Left kidney (tissue), 2 donors: ENCODE measurements around the gene ADPGK. TPM values are rescaled to one million over a fixed set of nuclear protein-coding genes. Genes with fewer than 3 reads are reported as not detected.
"Not testable (repeated sequence)": the region's sequence is repeated elsewhere in the genome, so short reads cannot be mapped to it uniquely, and the experiment has no call there.

ENCODE experiments used
- DNase-seq: peaks from one replicate; pipeline ENCODE4 v3.0.0-alpha.2; 2013
- polyA plus RNA-seq: library from polyadenylated mRNA; unstranded; fragments of 120-200 nt; gene quantifications from one replicate; pipeline ENCODE4 v1.2.1, GENCODE V29; 2013; ENCODE audit not compliant: insufficient read length

The ADPGK gene
- polyA plus RNA-seq, 1 donor = 71.7 TPM

DNA sequence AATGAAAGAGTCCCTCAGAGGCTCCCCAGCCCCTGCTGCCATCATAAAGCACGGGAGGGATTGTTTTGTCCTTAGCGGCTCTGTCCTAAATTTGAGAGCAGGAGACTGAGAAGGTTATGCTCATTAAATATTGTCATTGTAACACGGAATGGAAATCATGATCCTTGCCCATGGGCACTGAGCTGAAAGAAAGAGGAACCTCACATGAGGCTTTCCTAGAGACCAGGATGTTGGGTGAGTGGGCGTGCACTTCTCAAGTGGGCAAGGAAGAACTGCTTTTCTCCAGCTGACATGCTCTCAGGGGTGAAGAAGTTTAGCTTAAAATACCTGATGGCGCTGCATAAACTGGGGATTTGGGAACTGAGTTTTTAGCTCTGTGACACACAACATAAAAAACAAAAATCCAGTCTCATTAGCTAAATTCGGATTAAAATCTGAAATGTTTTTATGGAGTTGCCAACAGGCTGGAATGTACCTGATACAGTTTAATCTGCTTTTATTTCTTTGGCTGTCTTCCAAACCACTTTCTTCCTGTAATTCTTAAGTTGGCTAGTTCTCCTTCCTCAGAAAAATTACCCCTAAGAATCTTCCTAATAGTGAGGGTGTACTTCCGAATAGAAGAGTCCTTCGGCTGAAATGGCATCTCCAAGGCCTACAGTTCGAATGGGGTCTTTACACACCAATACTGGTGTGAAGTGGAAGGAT is 31.7 kb downstream of the ADPGK start:
- no peak for DNase-seq

DNA sequence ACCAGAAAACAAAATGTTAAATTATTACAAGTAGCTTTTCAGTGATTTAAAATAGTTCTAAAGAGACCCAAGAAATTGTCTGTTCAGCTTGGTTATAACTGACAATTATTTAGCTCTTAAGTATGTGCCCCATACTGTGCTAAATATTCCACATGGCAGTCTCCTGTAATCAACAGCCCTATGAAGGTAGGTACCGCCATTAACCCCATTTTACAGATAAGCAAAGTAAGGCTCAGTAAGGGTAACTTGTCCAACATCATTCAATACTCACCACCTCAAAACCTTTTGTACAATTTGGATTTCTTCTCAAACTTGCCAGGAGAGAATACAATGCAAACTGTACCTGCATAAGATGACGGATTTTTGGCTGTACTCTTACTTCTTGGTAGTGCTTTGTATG is 33.9 kb downstream of the ADPGK start:
- no peak for DNase-seq

DNA sequence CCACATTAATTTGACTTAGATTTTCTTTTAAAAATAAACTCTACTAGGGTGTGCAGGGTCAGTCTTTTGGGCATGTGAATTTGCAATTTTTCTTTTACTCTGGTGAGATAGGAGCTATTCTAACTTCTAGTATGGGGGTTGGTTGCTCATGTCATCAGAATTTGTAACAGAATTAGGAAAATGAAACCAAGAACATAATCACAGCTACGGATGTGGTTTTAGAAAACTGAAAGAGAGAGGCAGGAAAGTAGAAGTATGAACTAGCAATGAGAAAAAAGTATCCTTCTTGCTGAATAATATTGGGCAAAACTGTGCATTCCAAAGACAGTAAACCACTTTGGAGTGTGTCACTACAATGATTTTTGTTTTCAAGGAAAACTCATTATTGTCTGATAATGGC is 43.3 kb downstream of the ADPGK start:
- DNase-seq = no peak

DNA sequence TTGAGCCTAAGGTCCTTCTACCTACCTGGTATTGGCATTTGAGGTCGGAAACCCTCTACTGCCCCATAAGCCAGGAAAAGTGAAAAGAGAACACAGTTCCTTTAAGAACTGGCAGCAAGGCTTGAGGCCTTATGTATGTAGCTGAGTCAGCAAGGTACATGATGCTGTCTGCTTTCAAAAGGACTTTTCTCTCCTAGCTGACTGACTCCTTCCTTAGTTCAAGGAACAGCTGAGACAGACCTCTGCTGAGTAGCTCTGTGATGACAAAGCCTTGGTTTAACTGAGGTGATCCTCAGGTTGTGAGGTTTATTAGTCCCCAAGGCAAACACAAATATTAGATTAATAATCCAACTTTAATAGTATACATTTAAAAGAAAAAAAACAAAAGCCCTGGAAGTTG is 45.8 kb downstream of the ADPGK start:
- DNase-seq = no peak

DNA sequence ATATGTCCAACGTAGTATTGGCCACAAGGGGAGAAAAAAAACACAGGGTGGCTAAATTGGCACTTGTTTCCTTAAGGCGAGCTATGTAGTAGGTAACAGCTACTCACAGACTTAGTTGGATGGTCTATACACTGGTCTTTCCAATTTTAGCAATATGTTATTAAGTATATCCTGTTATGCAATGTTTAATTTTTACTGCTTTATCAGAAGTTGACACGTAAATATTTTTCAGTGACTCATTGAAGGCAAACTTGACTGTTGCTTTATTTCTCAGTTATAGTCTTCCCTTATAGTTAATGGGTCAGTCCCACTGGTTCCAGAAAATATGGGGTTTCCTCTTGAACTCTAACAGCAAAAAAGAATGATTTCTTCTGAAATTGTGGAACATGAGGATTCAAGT is 46.5 kb downstream of the ADPGK start:
- no peak for DNase-seq

DNA sequence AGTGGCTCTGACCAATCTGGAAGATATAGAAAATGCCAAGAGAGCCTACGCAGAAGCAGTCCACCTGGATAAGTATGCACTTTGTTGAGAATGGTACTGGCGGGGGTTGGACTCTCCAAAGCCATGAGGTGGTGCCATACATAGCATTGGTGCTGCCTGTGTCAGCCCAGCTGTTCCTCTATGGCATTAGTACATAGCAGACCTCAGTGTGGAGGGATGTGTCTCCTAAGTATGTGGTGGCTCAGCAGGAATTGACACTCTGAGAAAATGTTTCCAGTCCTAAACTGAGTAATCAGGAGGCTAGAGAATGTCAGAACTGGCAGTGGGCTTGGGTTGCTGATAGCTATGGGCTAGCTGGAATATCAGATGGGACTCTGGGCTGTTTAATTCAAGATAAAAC is 48.4 kb downstream of the ADPGK start:
- DNase-seq = no peak

DNA sequence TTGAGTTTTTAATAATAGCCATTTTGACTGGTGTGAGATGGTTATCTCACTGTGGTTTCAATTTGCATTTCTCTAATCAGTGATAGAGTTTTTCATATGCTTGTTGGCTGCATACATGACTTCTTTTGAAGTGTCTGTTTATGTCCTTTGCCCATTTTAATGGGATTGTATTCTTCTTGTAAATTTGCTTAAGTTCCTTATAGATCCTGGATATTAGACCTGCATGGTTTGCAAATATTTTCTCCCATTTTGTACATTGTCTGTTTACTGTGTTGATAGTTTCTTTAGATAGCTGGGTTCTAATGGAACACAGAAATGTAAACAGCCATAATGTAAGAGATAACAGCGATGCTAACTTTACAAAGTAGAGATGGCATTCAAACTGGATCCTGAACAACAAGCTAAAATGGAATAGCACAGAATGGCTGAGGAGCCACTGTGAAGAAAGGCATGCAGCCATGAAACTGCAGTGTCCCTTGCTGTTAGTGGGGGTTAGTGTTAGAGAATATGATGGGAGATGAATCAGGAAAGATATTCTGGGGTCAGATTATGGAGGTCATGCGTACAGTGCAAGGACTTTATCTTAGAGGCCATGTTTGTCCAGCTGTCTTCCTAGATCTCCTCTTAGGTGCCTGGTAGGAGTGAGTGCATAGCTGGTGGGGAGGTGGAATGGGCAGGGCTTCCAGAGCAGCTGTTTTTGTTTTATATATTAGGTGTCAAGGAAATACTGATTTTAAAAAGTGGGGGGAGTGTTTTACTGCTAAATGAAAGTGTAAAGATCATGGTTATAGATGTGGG is 49.4 kb downstream of the ADPGK start:
- DNase-seq = no peak

DNA sequence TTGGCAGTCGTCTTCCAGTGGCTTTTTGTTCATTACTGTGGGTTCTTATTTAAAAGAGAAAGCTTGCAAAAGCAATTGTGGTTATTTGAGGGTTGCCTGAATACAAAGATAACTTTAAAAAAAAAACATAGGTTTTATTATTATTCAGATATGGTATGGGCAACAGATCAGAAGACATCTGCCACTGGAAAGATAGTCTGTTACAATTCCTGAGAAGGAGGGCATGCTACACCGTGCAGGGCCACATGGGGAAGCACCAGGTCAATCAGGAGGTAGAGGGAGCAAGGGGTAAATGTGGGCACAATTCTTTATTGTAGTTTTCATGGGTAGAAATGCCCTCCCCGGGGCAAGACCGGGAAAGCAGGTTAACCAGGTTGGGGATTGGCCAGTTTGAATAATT is 51.0 kb downstream of the ADPGK start:
- no peak for DNase-seq

DNA sequence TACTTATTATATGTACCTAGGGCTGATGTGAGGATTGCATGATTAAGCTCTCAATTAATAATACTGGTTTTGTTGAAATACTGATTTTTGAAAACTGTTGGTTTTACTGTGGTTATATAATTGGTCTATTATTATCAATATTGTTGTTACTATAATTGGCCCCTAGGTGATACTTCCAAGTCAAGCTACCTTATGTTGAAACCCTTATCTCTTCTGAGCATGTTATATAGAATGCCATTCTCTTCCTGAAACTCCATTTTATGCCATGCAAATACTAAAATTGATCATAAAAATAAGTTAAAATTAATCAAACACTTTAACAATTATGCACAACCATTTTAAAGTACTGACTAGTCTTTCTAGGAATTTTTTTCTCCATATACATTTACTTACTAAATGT is 51.5 kb downstream of the ADPGK start:
- DNase-seq = no peak

DNA sequence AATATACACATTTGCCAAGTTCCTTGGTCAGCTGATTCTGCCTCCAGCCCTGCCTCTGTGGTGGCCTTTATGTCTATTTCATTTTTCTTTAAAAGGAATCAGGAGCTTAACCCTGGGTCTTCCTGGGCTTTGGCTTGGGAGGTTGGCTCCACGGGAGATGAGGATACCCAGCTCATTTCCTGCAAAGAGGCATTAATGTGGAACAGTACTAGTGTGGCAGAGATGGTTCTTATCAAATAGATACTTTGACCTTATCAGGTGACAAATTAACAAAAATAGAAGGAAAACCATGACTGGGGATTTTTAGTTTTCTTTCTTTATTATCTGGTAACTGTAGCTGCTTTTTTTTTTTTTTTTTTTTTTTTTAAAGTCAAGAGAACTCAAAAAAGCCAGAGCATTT is 54.7 kb downstream of the ADPGK start:
- DNase-seq = no peak

DNA sequence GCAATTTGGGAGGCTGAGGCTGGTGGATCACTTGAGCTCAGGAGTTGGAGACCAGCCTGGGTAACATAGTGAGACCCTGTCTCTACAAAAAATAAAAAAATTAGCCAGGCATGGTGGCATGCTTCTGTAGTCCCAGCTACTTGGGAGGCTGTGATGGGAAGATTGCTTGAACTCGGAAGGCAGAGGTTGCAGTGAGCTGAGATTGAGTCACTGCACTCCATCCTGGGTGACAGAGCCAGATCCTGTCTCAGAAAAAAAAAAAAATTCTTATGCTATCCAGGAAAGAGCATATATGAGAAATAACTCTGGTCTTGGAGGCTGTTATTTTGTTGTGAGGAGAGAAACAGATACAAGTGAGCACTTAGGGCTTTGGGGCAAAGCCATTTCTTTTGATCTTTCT is 55.3 kb downstream of the ADPGK start:
- not testable (repeated sequence) for DNase-seq

DNA sequence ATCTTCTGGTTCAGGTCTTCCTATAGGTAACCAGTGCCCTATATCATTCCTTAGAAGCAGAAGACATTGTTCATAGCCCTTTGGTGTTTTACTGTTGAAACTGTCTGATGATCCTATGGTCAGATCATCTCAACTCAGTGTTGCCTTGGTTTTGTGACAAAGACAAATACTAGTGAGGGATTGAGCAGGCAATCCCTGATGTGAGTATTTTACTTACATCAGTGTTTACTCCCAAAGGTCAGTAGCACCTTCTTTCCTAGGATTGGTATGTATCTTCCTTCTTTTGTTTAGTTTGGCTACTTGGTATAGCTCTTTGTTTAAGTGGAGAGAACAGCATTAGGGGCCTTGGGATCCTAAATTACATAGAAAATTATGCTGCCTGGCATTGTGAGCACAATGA is 56.4 kb downstream of the ADPGK start:
- no peak for DNase-seq

DNA sequence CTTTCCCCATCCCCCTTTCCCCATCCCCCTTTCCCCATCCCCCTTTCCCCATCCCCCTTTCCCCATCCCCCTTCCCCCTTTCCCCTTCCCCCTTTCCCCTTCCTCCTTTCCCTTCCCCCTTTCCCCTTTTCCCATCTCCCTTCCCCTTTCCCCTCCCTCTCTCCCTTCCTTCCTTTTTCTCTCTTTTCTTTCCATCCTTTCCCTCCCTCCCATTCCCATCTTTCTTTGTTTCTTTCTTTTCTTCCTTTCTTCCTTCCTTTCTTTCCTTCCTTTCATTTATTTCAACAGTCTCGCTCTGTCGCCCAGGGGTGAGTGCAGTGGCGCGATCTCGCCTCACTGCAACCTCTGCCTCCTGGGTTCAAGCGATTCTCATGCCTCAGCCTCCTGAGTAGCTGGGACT is 57.7 kb downstream of the ADPGK start:
- DNase-seq = not testable (repeated sequence)

DNA sequence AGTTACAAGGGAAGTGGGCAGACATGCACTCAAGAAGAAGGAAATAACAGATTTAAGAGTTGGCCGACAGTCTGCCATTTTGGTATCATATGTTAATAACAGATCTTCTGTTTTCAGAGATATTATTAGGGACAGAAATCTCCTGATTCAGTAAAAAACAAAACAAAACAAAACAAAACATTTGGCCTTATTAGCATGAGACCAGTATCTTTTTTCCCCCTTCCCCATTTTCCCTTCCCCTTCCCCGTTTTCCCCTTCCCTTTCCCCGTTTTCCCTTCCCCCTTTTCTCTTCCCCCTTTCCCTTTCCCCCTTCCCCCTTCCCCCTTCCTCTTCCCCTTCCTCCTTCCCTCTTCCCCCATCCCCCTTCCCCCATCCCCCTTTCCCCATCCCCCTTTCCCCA is 58.1 kb downstream of the ADPGK start:
- no peak for DNase-seq

DNA sequence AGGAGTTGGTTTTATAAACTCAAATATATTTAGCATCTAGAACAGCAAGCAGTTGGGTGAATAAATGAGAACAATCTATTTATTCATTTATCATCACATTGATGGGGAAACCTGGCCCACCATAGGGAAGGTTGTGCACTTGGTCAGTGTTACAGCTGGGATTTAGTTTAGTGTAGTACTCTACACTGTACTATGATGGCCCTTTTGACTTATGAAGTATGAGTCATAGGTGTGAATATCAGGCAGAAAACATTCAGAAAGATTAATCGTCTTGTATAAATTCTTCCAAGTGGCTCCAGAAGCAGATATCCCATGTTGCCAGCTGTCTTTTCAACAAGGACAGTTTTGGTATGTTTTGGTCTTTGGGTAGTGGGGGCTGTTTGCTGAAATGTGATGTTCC is 59.5 kb downstream of the ADPGK start:
- DNase-seq = no peak

DNA sequence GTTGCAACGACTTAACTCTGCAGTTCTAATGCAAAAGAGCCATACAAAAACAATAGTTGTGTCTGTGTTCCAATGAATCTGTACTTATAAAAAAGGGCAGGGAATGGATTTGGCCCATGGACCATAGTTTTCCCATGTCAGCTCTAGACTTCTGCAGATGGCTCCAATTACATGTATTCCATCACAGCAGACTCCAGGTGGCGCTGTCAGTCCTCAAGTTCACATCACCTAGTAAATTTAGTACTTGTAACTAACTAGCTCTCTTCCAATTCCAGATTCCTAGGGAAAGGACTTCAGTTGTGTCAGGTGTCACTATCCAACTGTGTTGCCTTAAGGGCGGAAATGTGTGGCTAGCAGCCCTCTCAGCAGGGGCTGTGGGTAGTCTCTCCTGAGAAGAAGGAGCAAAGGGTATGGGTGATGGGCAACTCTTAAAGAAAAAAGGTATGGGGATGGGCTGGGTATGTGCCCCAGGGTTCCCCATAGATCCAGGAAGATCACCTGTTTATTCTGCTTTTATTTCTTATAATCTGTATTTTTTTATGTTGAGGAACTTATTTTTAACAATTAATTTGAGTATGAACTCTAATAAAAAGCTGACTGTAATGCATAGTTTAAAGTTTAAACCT is 61.4 kb downstream of the ADPGK start:
- DNase-seq = peak; percentile 54

DNA sequence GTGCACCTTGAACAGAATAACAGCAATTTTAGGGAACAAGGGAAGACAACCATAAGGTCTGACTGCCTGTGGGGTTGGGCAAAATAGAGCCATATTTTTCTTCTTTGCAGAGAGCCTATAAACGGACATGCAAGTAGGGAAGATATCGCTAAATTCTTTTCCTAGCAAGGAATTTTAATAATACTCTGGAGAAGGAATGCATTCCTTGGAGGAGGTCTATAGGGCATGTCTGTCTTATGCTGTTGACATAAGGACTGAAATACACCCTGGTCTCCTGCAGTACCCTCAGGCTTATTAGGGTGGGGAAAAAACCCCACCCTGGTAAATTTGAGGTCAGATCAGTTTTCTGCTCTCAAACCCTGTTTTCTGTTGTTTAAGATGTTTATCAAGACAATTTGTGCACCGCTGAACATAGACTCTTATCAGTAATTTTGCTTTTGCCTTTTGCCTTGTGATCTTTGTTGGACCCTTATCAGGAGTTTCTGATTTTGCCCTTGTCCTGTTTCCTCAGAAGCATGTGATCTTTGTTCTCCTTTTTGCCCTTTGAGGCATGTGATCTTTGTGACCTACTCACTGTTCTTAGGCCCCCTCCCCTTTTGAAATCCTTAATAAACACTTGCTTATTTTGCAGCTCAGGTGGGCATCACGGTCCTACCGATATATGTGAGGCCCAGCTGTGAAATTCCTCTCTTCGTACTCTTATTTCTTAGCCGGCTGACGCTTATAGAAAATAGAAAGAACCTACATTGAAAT is 74.8 kb downstream of the ADPGK start:
- DNase-seq = not testable (repeated sequence)

DNA sequence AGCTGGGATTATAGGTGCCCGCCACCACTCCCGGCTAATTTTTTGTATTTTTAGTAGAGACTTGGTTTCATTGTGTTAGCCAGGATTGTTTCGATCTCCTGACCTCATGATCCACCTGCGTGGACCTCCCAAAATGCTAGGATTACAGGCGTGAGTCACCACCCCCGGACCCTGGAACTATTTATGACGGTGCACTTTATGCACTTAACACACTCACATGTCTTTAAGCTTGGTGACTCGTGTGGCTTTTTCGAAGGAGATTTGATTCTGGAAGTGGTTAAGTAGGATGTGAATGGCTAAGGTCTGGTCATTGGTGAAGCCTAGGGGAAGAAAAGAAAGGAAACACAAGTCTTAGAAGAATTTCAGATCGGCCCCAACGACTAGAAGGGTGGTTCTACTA is 77.3 kb downstream of the ADPGK start:
- DNase-seq = no peak
